DOHH2 (cell line): ENCODE data around the gene LIPC.

Experiments used
- H3F3A ChIP-seq: fragments of 200-600 bp; sonication (generic), shearing (Covaris generic); 2 replicates; pipeline ENCODE4 v1.6.0; 2016; ENCODE audit warnings: antibody characterized with exemption, mild to moderate bottlenecking; ENCODE audit not compliant: control insufficient read depth, insufficient read depth
- H3K27ac ChIP-seq: fragments of 200-600 bp; sonication (generic); 2 replicates; pipeline ENCODE4 v1.5.1; 2014; ENCODE audit warnings: low read depth, mild to moderate bottlenecking, low read length, moderate library complexity
- H3K27me3 ChIP-seq: fragments of 200-600 bp; sonication (generic); 2 replicates; pipeline ENCODE4 v1.6.1; 2014; ENCODE audit warnings: mild to moderate bottlenecking, low read length, mixed read lengths; ENCODE audit not compliant: control insufficient read depth
- H3K36me3 ChIP-seq: fragments of 200-600 bp; sonication (generic); 2 replicates; pipeline ENCODE4 v1.6.1; 2014; ENCODE audit warnings: mild to moderate bottlenecking, low read length, moderate library complexity, mixed read lengths; ENCODE audit not compliant: control insufficient read depth
- H3K4me1 ChIP-seq: fragments of 200-600 bp; sonication (generic); 2 replicates; pipeline ENCODE4 v1.6.1; 2014; ENCODE audit warnings: mild to moderate bottlenecking, low read length, mixed read lengths; ENCODE audit not compliant: control insufficient read depth
- H3K4me2 ChIP-seq: fragments of 200-600 bp; sonication (generic); 2 replicates; pipeline ENCODE4 v1.6.0; 2014; ENCODE audit warnings: mild to moderate bottlenecking, low read length, moderate library complexity
- H3K4me3 ChIP-seq: fragments of 200-600 bp; sonication (generic); 2 replicates; pipeline ENCODE4 v1.5.1; 2014; ENCODE audit warnings: mild to moderate bottlenecking, low read length, mixed read lengths
- H3K79me2 ChIP-seq: fragments of 200-600 bp; sonication (generic); 2 replicates; pipeline ENCODE4 v1.6.1; 2014; ENCODE audit warnings: mild to moderate bottlenecking, low read length, mixed read lengths; ENCODE audit not compliant: control insufficient read depth
- H3K9me2 ChIP-seq: fragments of 200-600 bp; sonication (generic); replicated peaks from 2 replicates; pipeline ENCODE4 v1.6.1; 2014; ENCODE audit warnings: mild to moderate bottlenecking, low read length, mixed read lengths; ENCODE audit not compliant: control insufficient read depth
- H3K9me3 ChIP-seq: fragments of 200-600 bp; sonication (generic); 2 replicates; pipeline ENCODE4 v1.6.1; 2014; ENCODE audit warnings: antibody characterized with exemption, low read length, mixed read lengths; ENCODE audit not compliant: control insufficient read depth, insufficient read depth
- H4K20me1 ChIP-seq: fragments of 200-600 bp; sonication (generic); 2 replicates; pipeline ENCODE4 v1.6.0; 2014; ENCODE audit warnings: low read depth, mild to moderate bottlenecking, antibody characterized with exemption, low read length, moderate library complexity; ENCODE audit not compliant: control insufficient read depth, insufficient read depth
- EZH2phosphoT487 ChIP-seq: fragments of 200-600 bp; sonication (generic); IDR thresholded peaks from 2 replicates; pipeline ENCODE4 v1.6.1; 2017; ENCODE audit warnings: borderline replicate concordance, mild to moderate bottlenecking, antibody characterized with exemption, low read length, moderate library complexity, mixed read lengths
- TF ChIP-seq, protein P1 (sequence below): fragments of 200-600 bp; sonication (generic); IDR thresholded peaks from one replicate; pipeline ENCODE4 v1.5.1; 2014; ENCODE audit warnings: antibody characterized with exemption, mild to moderate bottlenecking, low read depth, low read length; ENCODE audit not compliant: poor library complexity, severe bottlenecking

The LIPC gene

DNA sequence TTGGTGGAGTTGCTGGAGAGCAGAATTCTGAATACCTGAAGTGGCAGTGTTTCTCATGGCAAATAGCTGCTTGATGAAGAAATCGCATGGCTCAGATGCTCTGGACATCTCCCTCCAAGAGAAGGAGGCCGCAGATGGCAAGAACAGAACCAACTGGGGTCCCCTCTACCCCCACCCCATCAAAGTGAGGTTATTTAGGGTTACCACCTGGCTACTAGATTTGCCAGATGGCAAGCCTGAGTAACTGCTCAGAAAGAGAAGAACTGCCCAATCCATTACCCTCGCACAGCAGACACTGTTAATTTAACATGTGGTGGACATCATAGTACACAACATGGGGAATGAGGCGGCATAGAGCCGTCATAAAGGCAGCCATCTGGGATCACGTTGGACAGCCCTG is 30.5 kb upstream of the LIPC start:
- Histone ChIP-seq H3K4me2 (no peak overlapping the region), H3K27me3 (0 out of 2 replicates have a peak, but pooled peaks cover 7% of the 10 kb centered on the region), H4K20me1 (no peaks in the 10 kb centered on the region), H3K4me3 (no peak overlapping the region), H3K4me1 (no peaks in the 10 kb centered on the region), H3K79me2 (no peaks in the 10 kb centered on the region), H3K9me2 (no peaks in the 10 kb centered on the region), H3K9me3 (no peaks in the 10 kb centered on the region), H3K36me3 (no peaks in the 10 kb centered on the region), H3F3A (no peaks in the 10 kb centered on the region), H3K27ac (no peak overlapping the region)
- TF ChIP-seq, protein P1, sequence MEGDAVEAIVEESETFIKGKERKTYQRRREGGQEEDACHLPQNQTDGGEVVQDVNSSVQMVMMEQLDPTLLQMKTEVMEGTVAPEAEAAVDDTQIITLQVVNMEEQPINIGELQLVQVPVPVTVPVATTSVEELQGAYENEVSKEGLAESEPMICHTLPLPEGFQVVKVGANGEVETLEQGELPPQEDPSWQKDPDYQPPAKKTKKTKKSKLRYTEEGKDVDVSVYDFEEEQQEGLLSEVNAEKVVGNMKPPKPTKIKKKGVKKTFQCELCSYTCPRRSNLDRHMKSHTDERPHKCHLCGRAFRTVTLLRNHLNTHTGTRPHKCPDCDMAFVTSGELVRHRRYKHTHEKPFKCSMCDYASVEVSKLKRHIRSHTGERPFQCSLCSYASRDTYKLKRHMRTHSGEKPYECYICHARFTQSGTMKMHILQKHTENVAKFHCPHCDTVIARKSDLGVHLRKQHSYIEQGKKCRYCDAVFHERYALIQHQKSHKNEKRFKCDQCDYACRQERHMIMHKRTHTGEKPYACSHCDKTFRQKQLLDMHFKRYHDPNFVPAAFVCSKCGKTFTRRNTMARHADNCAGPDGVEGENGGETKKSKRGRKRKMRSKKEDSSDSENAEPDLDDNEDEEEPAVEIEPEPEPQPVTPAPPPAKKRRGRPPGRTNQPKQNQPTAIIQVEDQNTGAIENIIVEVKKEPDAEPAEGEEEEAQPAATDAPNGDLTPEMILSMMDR = no peak

DNA sequence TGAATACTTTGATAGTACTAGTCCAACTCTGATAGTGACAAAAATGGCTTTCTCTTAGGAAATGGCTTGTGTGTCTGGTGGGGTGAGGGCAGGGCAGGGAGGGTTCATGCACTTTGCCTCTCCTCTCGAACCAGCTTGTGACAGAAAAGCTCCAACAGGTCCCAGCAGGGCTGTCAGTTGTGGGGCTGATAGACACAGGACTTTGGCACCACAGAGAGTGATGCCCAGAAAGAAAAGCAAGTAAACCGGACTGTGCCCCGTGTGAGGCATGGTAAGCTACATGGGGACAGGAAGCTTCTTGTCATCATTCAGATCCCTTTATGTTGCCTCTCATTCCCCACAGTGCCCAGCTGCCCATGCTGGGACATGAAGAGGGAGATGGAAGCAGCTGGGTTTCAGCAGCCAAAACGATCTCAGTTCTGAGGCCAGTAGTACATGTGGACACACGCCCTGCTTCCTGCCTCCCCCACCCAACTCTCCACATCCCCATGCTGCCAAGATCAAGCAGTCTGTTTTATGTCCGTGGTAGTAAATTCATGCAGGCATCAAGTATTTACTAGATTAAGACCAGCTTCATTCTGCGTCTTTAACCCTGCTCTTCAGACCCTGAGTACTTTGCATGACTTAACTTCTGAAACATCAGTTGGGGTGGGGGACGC is 29.7 kb upstream of the LIPC start:
- TF ChIP-seq EZH2phosphoT487 = no peak
- TF ChIP-seq, protein P1 = no peak
- Histone ChIP-seq H3K9me3 (no peaks in the 10 kb centered on the region), H3K9me2 (no peaks in the 10 kb centered on the region), H3K4me1 (no peaks in the 10 kb centered on the region), H3K4me3 (no peak overlapping the region), H3K27ac (no peak overlapping the region), H3K36me3 (no peaks in the 10 kb centered on the region), H3F3A (no peaks in the 10 kb centered on the region), H3K79me2 (no peaks in the 10 kb centered on the region), H3K27me3 (0 out of 2 replicates have a peak, but pooled peaks cover 10% of the 10 kb centered on the region), H3K4me2 (no peak overlapping the region), H4K20me1 (no peaks in the 10 kb centered on the region)

DNA sequence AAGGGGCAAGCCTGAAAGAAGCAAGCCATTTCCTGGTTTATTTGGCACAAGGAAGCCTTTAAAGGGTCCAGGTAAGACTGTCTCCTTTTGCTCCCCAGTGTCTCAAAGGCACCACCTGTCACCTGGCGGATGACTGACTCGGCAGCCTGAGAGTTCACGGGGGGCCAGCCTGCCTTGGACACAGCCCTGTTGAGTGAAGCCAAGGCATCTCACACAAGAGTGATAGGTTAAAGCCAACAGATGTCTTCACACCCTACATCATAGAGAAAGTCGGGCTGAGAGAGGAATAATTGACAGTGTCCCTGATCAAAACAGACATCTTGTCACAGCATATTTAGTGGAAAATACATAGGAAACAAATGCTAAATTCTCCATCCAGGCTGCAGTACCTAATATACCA is 28.2 kb upstream of the LIPC start:
- Histone ChIP-seq H3F3A (no peaks in the 10 kb centered on the region), H3K9me2 (no peaks in the 10 kb centered on the region), H3K79me2 (no peaks in the 10 kb centered on the region), H3K36me3 (no peaks in the 10 kb centered on the region), H3K9me3 (no peaks in the 10 kb centered on the region), H3K27me3 (0 out of 2 replicates have a peak, but pooled peaks cover 10% of the 10 kb centered on the region), H3K4me2 (no peak overlapping the region), H3K4me1 (no peaks in the 10 kb centered on the region), H4K20me1 (no peaks in the 10 kb centered on the region), H3K27ac (no peak overlapping the region), H3K4me3 (no peak overlapping the region)
- no peak for TF ChIP-seq EZH2phosphoT487
- TF ChIP-seq, protein P1 = no peak
